GM20431 (cell line): ENCODE results near the gene PDCD4.
"Not testable (repeated sequence)": the region's sequence is repeated elsewhere in the genome, so short reads cannot be mapped to it uniquely, and the experiment has no call there.

Source experiments
- in situ Hi-C: fragments of 300-500 bp; cut with MseI, MboI; formaldehyde crosslinking; loops from one replicate; pipeline ENCODE4 v1.15.0; 2020; ENCODE audit warnings: low sequenced_read_pairs; ENCODE audit not compliant: unreplicated experiment

Gene PDCD4

DNA sequence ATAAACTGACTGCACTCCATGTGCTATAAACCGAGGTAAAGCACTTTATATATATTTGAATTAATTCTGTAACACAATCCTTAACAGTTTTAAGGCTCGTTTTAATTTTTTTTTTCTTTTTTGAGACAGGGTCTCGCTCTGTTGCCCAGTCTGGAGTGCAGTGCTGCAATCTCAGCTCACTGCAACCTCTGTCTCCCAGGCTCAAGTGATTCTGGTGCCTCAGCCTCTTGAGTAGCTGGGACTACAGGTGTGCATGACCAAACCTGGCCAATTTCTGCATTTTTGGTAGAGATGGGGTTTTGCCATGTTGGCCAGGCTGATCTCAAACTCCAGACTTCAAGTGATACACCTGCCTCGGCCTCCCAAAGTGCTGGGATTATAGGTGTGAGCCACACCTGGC, 43.9 kb downstream of the PDCD4 start:
- in situ Hi-C loops, result not testable (repeated sequence)

DNA sequence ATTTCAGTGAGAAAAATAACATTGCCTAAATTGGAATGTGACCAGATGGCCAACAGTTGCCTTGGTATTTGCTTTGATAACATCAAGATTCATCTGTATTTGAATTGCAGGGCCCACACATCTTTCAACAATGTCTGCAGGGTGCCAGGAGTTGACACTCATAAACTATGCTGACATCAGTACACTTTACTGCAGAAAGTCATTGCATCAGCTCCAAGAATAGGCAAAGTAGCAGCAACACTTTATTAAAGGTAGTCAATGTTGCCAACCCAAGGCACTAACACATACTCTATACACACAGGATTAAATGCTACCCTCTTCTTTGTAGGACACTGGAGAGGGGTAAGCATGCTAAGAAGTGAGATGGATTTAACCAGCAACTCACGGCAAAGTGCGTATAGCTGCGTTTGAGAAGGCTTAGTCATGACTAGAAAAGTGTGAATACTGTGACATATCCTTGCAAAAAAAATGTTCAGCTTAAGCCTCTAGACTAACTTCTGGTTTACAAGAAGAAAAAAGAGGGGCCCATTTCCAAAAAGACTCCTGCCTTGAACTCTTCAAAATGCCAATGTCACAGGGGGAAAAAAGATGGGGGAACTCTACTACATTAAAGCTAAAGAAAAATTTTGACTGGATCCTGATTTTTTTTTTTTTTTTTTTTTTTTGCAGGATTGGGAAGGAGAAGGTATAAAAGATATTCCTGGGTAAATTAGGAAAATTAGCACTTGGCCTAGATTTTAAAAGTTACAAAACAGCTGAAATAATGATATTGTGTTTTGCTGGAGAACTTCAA, 45.0 kb downstream of the PDCD4 start:
- in situ Hi-C loops, result no loop called here

DNA sequence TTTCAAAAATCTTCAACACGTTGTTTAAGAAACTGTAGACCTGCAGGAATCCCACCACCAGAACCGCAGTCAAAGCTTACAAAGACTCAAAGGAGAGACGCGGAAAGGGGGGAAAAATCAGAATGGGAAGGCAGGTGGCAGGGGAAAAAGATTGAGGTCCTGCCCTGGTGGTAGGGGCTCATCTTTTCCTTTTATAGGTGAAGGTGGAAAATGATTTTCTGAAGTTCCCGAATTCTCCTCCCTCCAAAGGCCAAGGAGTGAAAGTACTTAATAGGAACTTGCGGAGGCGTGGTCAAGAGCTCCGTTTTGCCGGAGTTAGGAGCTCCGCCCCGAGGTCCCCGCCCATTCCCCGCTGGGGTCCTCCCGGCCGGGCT, 46.5 kb downstream of the PDCD4 start:
- in situ Hi-C loops, result no loop called here

DNA sequence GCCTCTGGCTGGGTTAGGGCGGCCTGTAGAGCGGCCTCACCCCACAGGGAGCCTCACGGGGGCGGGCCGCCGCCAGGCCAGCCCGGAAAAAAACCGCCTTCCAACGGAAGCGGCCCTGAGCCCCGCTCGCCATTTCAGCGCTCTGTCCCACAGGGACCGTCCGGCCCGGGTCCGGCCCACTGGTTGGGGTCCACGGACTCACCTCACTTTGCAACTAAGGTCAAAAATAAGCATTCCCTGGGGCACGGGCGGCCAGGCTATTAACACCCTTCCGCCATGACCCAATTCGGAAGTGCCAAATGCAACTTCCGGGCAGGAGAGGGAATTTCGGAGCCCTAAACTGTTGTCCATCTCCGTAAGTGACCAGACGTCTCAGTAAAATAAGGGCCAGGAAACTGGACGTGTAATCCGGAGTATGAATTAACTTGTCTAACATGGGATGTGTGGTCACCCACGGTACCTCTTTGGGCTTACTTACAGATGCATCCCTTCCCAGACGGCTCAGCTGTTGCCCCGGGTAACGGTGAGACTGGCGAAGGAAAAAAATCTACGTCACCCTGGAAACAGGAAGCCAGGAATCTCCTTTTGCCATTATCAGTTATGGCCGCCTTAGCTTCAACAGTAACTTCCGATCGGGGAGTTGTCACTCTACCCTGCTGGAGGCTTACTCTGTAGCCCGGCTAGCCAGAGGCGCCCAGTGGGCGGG, 47.1 kb downstream of the PDCD4 start, which contains the start of gene BBIP1:
BBIP1 (minus strand) TSS at position 538 of the 706 bp plus-strand sequence. CDS start 1,023 bp downstream, outside the sequence.
- in situ Hi-C loops, result no loop called here

DNA sequence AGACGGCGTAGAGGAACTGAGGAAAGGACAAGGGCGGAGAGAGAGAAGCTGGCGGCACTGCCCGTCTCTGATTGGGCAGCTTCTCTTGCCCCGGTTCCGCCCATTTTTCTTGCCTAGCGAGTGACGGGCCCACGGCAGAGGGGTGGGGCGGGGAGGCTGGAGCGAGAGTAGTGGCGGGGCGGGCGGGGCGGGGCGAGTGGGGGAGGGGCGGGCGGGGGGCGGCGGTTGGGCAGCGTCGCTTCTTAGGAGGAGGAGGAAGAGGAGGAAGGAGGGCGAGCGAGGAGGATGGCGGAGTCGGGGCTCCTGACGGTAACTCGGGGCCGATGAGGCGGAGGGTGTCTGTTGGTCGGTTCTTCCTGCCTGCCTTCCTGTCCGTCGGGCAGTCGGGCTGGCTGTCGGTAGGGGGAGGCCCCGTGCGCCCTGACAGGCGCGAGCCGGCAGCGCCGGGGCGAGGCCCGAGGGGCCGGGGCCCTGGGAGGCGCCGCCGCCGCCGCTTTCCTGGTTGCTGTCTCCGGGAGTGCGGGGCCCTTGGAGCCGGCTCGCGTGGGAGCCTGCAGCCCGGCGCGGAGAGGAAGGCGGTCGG, 47.7 kb downstream of the PDCD4 start, which contains the start of gene SHOC2:
SHOC2 (plus strand) TSS at position 256 of the 583 bp plus-strand sequence. CDS start 44,755 bp downstream, outside the sequence.
- in situ Hi-C loops, result no loop called here

DNA sequence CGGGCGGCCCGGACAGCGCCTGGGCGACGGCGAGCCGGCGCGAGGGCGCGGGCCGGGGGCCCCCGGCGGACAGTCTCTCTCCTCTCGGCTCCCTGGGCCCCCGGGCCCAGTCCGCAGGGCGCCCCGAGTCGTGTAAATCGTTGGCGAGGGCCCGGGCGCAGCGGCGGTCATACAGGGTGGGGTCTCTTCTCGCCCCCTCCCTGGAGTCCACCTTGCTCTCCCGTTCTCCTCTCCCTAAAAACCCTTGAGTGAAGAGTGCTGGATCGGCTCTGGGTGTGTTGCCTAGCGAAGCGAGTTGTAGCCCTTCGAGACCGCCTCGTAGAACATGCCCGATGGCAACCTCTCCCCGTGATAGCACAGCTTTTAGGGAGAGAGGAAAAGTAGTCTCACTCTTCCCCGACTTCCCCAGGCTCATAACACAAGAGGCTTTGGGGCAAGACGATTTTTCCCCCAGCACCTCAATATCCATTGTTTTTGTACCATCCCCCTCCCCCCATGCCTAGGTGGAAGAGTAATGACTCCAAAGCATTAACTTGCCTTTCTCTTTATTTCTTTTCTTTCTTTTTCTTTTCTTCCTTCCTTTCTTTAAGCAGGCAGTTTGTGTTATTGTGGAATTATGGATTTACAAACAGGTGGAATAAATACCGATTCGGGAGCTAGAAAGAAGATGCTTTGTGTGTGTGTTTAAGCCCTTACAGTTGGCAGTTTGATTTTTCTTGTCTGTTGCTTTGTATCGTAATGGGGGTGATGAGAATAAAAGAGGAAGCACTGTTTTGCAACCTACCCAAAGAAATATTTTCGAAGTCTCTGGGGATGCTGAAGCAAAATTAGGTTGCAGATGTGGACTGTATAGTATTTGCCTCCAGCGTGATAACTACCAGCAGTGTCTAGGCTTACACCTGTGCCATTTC, 48.5 kb downstream of the PDCD4 start:
- in situ Hi-C loops, result no loop called here

DNA sequence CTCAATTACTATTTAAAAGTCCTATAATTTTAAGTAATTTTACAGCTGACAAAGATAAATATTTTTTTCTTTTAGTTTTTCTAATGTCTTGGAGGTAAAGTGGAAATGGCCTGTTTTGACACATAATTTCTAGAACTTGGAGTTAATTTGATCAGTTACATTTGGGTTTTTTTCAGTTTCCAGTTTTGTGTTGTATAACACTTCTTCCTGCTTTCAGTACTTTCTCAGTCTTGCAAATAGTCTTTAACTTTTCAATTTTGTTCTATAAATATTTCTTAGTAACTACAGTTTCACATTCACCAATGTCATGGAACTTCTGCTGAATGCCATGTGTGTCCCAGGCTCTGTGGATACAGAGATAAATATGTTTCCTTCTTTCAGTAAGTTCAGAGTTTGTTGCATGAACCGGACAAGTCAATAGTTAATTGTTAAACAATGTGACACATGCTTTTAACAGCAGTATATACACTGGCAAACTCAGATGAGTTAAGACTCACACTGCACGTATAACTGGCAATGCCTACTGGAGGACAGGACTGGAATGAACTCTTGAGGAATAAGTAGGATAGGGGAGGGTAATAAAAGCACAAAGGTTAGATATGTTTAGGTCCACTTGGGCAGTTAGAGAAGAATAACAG, 52.2 kb downstream of the PDCD4 start:
- in situ Hi-C loops, result no loop called here

DNA sequence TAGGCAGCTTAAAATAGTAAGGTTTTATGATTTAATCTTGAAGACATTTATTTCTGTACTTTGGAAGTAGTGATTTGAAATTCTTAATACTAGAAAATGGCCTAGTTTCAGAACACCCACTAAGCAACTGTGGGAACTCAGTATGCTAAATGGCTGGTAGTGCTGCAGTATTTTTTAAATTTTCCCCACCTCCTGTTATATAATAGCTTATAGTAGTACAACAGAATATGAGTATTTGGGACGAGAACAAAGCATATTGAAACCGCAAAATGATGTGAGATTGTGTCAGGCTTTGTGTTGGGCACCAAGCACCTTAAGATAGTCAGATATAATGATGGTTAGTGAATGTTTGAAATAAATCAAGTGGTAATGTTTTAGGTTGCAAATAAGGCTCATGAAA, 55.7 kb downstream of the PDCD4 start:
- in situ Hi-C loops, result no loop called here

DNA sequence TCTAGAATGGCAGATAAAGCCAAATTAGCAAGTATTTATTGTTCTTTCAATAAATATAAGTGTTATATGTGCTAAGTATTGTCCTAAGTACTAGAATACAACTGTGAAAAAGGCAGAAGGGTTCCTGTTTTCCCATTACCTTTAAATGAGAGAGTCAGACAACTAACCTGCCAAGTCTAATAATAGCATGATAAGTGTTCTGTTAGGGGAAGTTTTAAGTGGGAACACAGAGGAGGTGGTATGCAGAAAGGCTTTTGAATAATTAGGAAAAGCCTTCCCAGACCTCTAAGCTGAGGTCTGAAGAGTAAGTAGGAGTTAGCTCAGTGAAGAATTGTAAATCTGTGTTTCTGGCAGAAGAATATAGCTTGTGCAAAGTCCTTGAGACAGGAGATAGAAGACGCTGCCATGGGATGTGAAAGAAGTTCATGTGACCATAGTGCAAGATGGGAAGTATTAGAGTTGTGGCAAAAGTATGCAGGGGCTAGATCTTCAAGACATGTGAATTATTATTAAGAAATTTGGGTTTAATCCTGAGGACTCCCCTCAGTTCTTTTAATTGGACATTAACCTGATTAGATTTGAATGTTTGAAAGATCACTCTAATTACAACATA, 60.1 kb downstream of the PDCD4 start:
- in situ Hi-C loops, result no loop called here

DNA sequence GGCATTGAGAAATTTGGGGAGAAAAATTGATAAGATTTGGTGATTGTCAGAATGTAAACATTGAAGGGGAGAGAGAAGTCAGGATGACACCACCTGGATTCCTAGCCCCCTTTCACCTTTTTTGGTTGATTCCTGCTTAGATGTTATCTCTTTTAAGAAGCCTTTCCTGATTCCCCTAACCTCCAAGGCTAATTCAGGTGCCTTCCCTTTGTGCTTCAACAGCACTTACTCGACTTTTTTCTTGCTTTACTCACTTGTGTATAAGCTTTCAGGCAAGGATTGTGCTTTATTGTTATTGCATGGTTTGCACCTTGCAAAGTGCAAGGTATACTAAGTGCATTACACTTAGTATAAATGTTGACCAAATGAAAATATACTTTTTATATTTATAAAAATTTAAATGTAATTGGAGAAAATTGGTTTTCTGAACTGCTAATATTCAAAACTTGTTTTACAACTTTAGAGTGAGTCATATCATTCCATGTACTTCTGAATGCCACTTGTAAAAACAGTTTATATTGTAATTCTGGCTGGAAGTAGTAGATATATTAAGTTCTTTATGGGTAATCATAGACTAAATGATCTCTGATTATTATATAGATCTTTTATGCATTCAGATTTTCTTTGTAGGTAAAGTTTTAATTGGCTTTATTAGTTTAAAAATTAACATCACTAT, 60.9 kb downstream of the PDCD4 start:
- in situ Hi-C loops, result no loop called here

DNA sequence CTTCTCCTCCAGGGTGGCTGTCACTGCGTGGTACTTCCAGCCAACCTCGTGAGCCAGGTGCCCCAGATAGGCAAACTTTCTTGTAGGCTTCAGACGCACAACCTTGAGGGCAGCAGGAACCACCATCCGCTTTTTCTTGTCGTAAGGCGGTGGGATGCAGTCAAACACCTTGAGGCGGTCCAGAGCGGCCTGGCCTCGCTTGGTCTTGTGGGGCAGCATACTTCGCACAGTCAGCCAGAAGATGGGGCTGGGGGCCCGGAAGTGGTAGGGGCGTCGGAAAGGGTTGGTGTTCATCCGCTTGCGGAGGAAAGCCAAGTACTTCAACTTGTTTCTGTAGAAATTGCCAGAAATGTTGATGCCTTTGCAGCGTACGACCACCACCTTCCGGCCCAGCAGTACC, 65.0 kb downstream of the PDCD4 start:
- in situ Hi-C loops, result no loop called here

DNA sequence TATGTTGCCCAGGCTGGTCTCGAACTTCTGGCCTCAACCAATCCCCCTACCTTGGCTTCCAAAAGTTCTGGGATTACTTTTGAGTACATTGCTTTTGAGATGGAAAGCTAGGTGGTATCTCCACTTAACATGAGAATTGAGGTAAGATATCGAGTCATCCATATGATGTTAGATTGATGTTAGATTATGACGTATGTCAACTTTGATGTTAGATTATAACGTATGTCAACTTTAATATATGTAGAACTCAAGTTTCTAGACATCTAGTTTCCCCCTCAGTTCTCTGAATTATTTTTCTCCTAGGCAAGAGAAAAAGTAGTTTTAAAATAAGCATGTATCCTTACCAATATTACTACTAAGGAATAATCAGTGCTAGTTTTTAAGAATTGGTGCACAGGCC, 67.7 kb downstream of the PDCD4 start:
- in situ Hi-C loops, result no loop called here

DNA sequence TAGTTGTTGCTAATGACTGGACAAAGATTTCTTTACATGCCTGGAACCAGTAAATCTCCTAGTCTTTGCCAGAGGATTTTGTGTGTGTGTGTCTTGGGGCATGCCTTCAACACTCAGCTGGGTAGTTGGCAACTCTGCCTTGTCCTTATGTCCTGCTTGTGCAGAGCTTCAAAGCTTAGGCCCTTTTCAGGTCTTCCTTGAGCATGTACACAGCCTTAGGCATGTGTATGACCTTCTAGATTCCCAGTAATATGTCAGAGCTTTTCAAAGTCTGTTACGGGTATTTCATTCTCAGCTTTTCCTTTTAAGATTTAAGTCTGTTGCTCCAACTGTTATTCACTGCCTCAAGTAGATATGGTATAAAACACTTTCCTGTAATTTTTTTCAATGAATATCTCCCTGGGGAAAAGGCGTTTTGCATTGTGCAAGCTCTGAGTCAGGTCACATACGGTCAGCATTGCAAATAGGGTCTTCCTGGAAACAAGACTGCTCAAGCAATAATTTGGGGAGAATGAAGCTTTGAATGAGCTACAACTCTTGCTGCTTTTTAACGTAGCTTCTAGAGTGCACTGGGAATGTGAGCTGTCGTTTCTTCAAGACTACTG, 73.2 kb downstream of the PDCD4 start:
- in situ Hi-C loops, result no loop called here

DNA sequence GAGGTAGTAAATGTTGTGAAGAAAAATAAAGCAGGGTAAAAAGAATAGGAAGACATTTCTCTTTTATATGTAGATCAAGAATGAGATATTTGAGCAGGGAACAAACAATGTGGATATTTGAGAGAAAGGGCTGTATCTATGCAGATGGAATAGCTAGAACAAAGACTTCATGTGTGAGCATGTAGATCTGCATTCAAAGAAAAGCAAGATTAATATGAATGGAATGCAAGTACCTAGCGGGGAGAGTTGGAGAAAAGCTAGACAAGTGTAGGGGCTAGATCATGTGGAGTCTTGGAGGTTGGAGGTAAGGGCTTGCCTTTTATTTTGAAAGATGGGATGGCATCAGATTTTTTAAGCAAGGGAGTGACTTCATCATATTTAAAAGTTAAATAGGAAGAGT, 74.8 kb downstream of the PDCD4 start:
- in situ Hi-C loops, result no loop called here

DNA sequence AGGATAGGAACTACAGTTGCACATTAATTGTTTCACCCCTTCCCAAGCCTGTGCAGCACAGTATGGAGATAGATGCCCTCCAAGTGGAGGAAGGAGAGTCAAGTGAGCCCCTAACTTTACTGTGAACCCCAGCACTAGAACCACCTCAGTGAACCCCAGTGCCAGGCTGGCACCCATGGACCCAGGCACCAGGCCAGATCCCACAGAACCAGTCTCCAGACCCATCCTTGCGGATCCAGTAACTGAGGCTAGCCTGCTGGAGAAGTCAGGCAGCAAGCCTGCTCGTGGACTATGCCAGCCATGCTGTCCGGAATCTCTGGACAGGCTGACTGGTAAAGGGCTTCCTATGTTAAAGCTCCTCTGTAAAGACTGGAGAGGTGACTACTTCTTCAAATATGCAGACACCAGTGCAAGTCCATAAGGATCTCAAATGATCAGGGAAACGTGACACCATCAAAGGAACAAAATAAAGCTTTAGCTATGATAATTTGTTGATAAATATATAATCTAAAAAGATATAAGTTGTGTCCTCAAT, 75.4 kb downstream of the PDCD4 start:
- in situ Hi-C loops, result no loop called here
